GM12878 (cell line): Measurements from ENCODE around the gene WNT16. TPM values are rescaled to one million over a fixed set of nuclear protein-coding genes. Genes with fewer than 3 reads are reported as not detected.

Source experiments
- ATAC-seq: fragments of 200-7000 bp; cut with Tn5 transposase; 3 replicates; pipeline ENCODE4 v1.9.1; 2020; ENCODE audit warnings: mild to moderate bottlenecking, moderate library complexity
- BruUV-seq: library from RNA; stranded (reverse); fragments of 400-500 nt; replicated peaks from 2 replicates; lab custom pipeline; 2021; lab: Mats Ljungman, UMichigan
- CTCF ChIA-PET: fragments of 300-600 bp; sonication (Branson Sonifier 250); formaldehyde crosslinking; extraction: SDS; loops from one replicate; lab custom pipeline; 2021; ENCODE audit warnings: inconsistent platforms; lab: Yijun Ruan, JAX
- POLR2A ChIA-PET: fragments of 350-600 bp; formaldehyde crosslinking; extraction: SDS; loops from one replicate; lab custom pipeline; 2021; ENCODE audit warnings: inconsistent platforms; lab: Charles Lee
- RAD21 ChIA-PET: fragments of 300-600 bp; sonication (Branson Sonifier 250); formaldehyde crosslinking; loops from one replicate; lab custom pipeline; 2023; ENCODE audit warnings: antibody characterized with exemption; ENCODE audit not compliant: unreplicated experiment; lab: Charles Lee
- SMC1A ChIA-PET: fragments of 300-600 bp; sonication (Branson Sonifier 250); formaldehyde crosslinking; loops from one replicate; lab custom pipeline; 2023; ENCODE audit not compliant: unreplicated experiment, uncharacterized antibody; lab: Charles Lee
- DNase-seq: peaks from one replicate; pipeline ENCODE4 v3.0.0-alpha.2; 2011; ENCODE audit warnings: low read depth, low spot score
- FAIRE-seq: peaks from 3 replicates; lab custom pipeline; 2011; peaks lifted over from hg19 to GRCh38; lab: Jason Lieb, UNC
- H2AFZ ChIP-seq: 2 replicates; pipeline ENCODE4 v1.6.0; 2011; ENCODE audit warnings: low read depth, low read length, control low read depth; ENCODE audit not compliant: control insufficient read depth
- H3K27ac ChIP-seq: 2 replicates; pipeline ENCODE4 v1.5.1; 2011; ENCODE audit warnings: control low read depth; ENCODE audit not compliant: control insufficient read depth, insufficient read depth
- H3K27me3 ChIP-seq, 2 experiments: replicated peaks in 1 of 2; 2 replicates each; pipeline versions ENCODE4 v1.6.0 to v1.6.1; 2011; ENCODE audit warnings: low read length in 1 of 2; ENCODE audit not compliant: control insufficient read depth in 2 of 2, insufficient read depth in 2 of 2
- H3K36me3 ChIP-seq, 2 experiments: 2 replicates each; pipeline ENCODE4 v1.5.1; 2011; ENCODE audit warnings: low read length in 1 of 2; ENCODE audit not compliant: control insufficient read depth in 2 of 2, insufficient read depth in 2 of 2
- H3K4me1 ChIP-seq: 2 replicates; pipeline ENCODE4 v1.6.1; 2011; ENCODE audit warnings: mild to moderate bottlenecking, low read length, moderate library complexity, mixed read lengths; ENCODE audit not compliant: control insufficient read depth, insufficient read depth
- H3K4me2 ChIP-seq: 2 replicates; pipeline ENCODE4 v1.6.0; 2011; ENCODE audit warnings: control low read depth; ENCODE audit not compliant: control insufficient read depth, insufficient read depth
- H3K4me3 ChIP-seq: fragments of 200-600 bp; sonication (generic); 2 replicates; pipeline ENCODE4 v1.5.1; 2016
- H3K79me2 ChIP-seq: 2 replicates; pipeline ENCODE4 v1.6.0; 2011; ENCODE audit warnings: low read length; ENCODE audit not compliant: control insufficient read depth, insufficient read depth
- H3K9ac ChIP-seq: 2 replicates; pipeline ENCODE4 v1.8.0; 2011; ENCODE audit warnings: low read length, control low read depth, mixed read lengths; ENCODE audit not compliant: control insufficient read depth, insufficient read depth
- H3K9me3 ChIP-seq: replicated peaks from 3 replicates; pipeline ENCODE4 v1.5.1; 2011; ENCODE audit warnings: mild to moderate bottlenecking, low read length; ENCODE audit not compliant: control insufficient read depth, insufficient read depth
- H4K20me1 ChIP-seq: 2 replicates; pipeline ENCODE4 v1.6.0; 2011; ENCODE audit not compliant: control insufficient read depth, insufficient read depth
- CHD4 ChIP-seq: fragments of 200-600 bp; sonication (generic); IDR thresholded peaks from 2 replicates; pipeline ENCODE4 v1.6.1; 2016; ENCODE audit warnings: mild to moderate bottlenecking
- SRF ChIP-seq, 2 experiments: IDR thresholded peaks; 2 replicates each; pipeline ENCODE4 v1.6.1; 2011; ENCODE audit warnings: low read depth in 2 of 2, low read length in 2 of 2, mild to moderate bottlenecking in 1 of 2, moderate library complexity in 1 of 2
- WGBS: methylation state at CpG from one replicate; pipeline ENCODE4 v1.1.6; 2016; ENCODE audit warnings: low lambda C conversion rate; ENCODE audit not compliant: insufficient replicate concordance, insufficient coverage; ENCODE audit errors: missing lambda C conversion rate; 5-methylcytosine and 5-hydroxymethylcytosine counted together
- in situ Hi-C: fragments of 300-500 bp; cut with MboI; formaldehyde crosslinking; loops from 9 replicates; pipeline ENCODE4 v1.14.3; 2018; ENCODE audit warnings: mixed read lengths
- intact Hi-C: fragments of 100-400 bp; cut with micrococcal nuclease; formaldehyde crosslinking; loops from one replicate; pipeline ENCODE4 v1.14.2; 2022; ENCODE audit not compliant: unreplicated experiment
- polyA plus RNA-seq, 11 experiments: library from polyadenylated mRNA; depleted of rRNA in 4 of 11; unstranded in 6 of 11; stranded (reverse) in 5 of 11; fragments of >200 nt; fragmentation: Nextera tagmentation in 4 of 11; fragmentation: Illumina TruSeq in 1 of 11; extraction: Ambion mirVana in 4 of 11; extraction: Trizol in 1 of 11; gene quantifications; 1 replicate in 1 of 11; 2 replicates in 10 of 11; pipeline versions ENCODE4 v1.2.1 to v1.2.3, GENCODE V29; 2011 to 2016; ENCODE audit warnings: inconsistent platforms in 2 of 11, missing spikeins in 2 of 11, low read depth in 1 of 11
- total RNA-seq, 4 experiments: library from RNA; depleted of rRNA in 3 of 4; stranded (reverse); fragments of >200 nt in 3 of 4; fragmentation: Illumina TruSeq in 1 of 4; extraction: Trizol in 1 of 4; gene quantifications; 2 replicates each; pipeline versions ENCODE4 v1.2.1 to v1.2.3, GENCODE V29; 2013 to 2021
- TF ChIP-seq, protein P1 (sequence below): IDR thresholded peaks from 2 replicates; pipeline ENCODE4 v1.6.1; 2011; ENCODE audit warnings: borderline replicate concordance, low read depth, mild to moderate bottlenecking, moderate library complexity, low read length; ENCODE audit not compliant: insufficient read depth, poor library complexity, severe bottlenecking
- TF ChIP-seq, protein P2 (sequence below): fragments of 450-650 bp; IDR thresholded peaks from 2 replicates; pipeline ENCODE4 v1.6.1; 2016; ENCODE audit warnings: mild to moderate bottlenecking, moderate library complexity, borderline replicate concordance
- TF ChIP-seq, protein P3 (sequence below): IDR thresholded peaks from 2 replicates; pipeline ENCODE4 v1.6.1; 2012; ENCODE audit warnings: improper control_type of control experiment, low read depth, low read length; ENCODE audit not compliant: insufficient replicate concordance
- TF ChIP-seq, protein P4 (sequence below): fragments of 450-650 bp; conservative IDR thresholded peaks from 2 replicates; pipeline ENCODE4 v1.6.1; 2017; ENCODE audit warnings: mild to moderate bottlenecking, moderate library complexity

WNT16 gene
- total and polyA plus RNA-seq, 10 of the 15 experiments (the other 5 are each of a cell fraction or from before 2014, with no cell fraction given): 0.05 to 0.11 (median 0.06) TPM; not detected in 5

DNA sequence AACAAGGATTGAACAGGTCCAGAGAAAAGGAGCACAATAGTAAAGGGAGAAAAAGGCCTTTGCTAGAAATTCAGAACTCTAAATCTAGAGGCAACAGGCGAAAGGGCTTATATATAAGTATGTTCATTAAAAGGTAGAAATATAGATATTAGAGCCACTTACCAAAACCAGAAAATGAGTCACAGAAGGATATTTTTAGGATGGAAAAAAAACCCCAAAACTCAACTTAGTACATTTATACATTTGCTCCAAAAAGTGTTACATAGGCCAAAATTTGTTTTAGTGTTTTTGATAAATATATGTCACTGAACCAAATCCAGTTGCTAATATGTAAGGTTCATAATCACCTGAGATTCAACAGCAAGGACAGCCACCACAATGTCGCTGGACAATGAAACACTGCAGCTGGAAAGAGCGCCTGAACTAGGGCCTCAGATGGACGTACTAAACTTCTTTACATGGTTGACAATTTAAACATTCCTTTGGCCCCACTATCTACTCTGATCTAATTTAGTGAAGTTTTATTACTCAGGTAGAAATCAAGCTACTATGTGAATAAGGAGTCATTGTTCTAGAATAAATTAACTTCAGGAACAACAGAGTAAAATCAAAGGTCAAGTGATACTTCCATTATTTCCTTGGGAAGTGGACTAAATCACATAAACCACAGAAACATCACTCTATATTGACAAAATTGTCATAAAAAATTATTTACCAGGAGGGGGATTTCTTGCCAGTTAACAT, 56.4 kb downstream of the WNT16 start:
- peak overlapping the region; percentile 26; the same call in 1 of the 2 replicates for H3K4me3 ChIP-seq
- H3K4me2 ChIP-seq: peak overlapping the region; percentile 75
- WGBS: 14% methylated on average over 4 of the region's 4 CpGs
- H2AFZ ChIP-seq: no peak overlapping the region; the same call in 1 of the 2 replicates
- CTCF ChIA-PET: interaction anchor here (2.5 to 12.1 kb wide), 4 partner anchors 11 to 162 kb away, joined by 6 to 87 read pairs (median 64); partner anchors contain the start of gene FAM3C
- H3K27ac ChIP-seq: peak overlapping the region; percentile 92
- peaks cover 43% of the 10 kb centered on the region for H3K4me1 ChIP-seq
- DNase-seq (no peak), FAIRE-seq (no peak), ATAC-seq (peak; percentile 2; the same call in 1 of the 3 replicates)
- H3K9me3 ChIP-seq: no peaks in the 10 kb centered on the region; the same call in 1 of the 3 replicates
- no TSS peak for BruUV-seq
- SMC1A ChIA-PET: interaction anchor here (0.8 to 13.5 kb wide), 14 partner anchors 11 to 221 kb away, joined by 3 to 281 read pairs (median 4); partner anchors contain the start of gene FAM3C
- RAD21 ChIA-PET: interaction anchor here (0.7 to 10.5 kb wide), 9 partner anchors 10 to 609 kb away, joined by 3 to 272 read pairs (median 5); partner anchors contain the start of gene FAM3C
- POLR2A ChIA-PET: interaction anchor here (1.2 to 8.7 kb wide), 8 partner anchors 10 to 537 kb away, joined by 3 to 81 read pairs (median 4); partner anchors contain the start of gene FAM3C
- H3K27me3 ChIP-seq: no peaks in the 10 kb centered on the region
- H4K20me1 ChIP-seq: no peaks in the 10 kb centered on the region
- in situ Hi-C loops: loop anchor here (25.0 kb wide), 1 partner anchor 973 kb away; no protein-coding TSS in a partner anchor
- peak overlapping the region; percentile 61 for H3K9ac ChIP-seq
- H3K36me3 ChIP-seq: no peaks in the 10 kb centered on the region; a peak in 1 of 4 replicates
- intact Hi-C loops: loop anchor here (1.0 to 10.0 kb wide), 3 partner anchors 145 to 1250 kb away; partner anchors contain the start of gene TSPAN12
- H3K79me2 ChIP-seq: peaks cover 81% of the 10 kb centered on the region
- TF ChIP-seq, protein P1, sequence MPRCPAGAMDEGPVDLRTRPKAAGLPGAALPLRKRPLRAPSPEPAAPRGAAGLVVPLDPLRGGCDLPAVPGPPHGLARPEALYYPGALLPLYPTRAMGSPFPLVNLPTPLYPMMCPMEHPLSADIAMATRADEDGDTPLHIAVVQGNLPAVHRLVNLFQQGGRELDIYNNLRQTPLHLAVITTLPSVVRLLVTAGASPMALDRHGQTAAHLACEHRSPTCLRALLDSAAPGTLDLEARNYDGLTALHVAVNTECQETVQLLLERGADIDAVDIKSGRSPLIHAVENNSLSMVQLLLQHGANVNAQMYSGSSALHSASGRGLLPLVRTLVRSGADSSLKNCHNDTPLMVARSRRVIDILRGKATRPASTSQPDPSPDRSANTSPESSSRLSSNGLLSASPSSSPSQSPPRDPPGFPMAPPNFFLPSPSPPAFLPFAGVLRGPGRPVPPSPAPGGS: no peak
- no peak for TF ChIP-seq CHD4
- TF ChIP-seq, protein P2, sequence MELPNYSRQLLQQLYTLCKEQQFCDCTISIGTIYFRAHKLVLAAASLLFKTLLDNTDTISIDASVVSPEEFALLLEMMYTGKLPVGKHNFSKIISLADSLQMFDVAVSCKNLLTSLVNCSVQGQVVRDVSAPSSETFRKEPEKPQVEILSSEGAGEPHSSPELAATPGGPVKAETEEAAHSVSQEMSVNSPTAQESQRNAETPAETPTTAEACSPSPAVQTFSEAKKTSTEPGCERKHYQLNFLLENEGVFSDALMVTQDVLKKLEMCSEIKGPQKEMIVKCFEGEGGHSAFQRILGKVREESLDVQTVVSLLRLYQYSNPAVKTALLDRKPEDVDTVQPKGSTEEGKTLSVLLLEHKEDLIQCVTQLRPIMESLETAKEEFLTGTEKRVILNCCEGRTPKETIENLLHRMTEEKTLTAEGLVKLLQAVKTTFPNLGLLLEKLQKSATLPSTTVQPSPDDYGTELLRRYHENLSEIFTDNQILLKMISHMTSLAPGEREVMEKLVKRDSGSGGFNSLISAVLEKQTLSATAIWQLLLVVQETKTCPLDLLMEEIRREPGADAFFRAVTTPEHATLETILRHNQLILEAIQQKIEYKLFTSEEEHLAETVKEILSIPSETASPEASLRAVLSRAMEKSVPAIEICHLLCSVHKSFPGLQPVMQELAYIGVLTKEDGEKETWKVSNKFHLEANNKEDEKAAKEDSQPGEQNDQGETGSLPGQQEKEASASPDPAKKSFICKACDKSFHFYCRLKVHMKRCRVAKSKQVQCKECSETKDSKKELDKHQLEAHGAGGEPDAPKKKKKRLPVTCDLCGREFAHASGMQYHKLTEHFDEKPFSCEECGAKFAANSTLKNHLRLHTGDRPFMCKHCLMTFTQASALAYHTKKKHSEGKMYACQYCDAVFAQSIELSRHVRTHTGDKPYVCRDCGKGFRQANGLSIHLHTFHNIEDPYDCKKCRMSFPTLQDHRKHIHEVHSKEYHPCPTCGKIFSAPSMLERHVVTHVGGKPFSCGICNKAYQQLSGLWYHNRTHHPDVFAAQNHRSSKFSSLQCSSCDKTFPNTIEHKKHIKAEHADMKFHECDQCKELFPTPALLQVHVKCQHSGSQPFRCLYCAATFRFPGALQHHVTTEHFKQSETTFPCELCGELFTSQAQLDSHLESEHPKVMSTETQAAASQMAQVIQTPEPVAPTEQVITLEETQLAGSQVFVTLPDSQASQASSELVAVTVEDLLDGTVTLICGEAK: peak; percentile 36; the same call in 1 of the 2 replicates
- TF ChIP-seq, protein P3, sequence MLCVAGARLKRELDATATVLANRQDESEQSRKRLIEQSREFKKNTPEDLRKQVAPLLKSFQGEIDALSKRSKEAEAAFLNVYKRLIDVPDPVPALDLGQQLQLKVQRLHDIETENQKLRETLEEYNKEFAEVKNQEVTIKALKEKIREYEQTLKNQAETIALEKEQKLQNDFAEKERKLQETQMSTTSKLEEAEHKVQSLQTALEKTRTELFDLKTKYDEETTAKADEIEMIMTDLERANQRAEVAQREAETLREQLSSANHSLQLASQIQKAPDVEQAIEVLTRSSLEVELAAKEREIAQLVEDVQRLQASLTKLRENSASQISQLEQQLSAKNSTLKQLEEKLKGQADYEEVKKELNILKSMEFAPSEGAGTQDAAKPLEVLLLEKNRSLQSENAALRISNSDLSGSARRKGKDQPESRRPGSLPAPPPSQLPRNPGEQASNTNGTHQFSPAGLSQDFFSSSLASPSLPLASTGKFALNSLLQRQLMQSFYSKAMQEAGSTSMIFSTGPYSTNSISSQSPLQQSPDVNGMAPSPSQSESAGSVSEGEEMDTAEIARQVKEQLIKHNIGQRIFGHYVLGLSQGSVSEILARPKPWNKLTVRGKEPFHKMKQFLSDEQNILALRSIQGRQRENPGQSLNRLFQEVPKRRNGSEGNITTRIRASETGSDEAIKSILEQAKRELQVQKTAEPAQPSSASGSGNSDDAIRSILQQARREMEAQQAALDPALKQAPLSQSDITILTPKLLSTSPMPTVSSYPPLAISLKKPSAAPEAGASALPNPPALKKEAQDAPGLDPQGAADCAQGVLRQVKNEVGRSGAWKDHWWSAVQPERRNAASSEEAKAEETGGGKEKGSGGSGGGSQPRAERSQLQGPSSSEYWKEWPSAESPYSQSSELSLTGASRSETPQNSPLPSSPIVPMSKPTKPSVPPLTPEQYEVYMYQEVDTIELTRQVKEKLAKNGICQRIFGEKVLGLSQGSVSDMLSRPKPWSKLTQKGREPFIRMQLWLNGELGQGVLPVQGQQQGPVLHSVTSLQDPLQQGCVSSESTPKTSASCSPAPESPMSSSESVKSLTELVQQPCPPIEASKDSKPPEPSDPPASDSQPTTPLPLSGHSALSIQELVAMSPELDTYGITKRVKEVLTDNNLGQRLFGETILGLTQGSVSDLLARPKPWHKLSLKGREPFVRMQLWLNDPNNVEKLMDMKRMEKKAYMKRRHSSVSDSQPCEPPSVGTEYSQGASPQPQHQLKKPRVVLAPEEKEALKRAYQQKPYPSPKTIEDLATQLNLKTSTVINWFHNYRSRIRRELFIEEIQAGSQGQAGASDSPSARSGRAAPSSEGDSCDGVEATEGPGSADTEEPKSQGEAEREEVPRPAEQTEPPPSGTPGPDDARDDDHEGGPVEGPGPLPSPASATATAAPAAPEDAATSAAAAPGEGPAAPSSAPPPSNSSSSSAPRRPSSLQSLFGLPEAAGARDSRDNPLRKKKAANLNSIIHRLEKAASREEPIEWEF: no peak
- TF ChIP-seq SRF (IDR thresholded peaks at IDR 0.05; ENCODE audit: low read depth in 2 of 2, low read length in 2 of 2): no peak
- TF ChIP-seq, protein P4, sequence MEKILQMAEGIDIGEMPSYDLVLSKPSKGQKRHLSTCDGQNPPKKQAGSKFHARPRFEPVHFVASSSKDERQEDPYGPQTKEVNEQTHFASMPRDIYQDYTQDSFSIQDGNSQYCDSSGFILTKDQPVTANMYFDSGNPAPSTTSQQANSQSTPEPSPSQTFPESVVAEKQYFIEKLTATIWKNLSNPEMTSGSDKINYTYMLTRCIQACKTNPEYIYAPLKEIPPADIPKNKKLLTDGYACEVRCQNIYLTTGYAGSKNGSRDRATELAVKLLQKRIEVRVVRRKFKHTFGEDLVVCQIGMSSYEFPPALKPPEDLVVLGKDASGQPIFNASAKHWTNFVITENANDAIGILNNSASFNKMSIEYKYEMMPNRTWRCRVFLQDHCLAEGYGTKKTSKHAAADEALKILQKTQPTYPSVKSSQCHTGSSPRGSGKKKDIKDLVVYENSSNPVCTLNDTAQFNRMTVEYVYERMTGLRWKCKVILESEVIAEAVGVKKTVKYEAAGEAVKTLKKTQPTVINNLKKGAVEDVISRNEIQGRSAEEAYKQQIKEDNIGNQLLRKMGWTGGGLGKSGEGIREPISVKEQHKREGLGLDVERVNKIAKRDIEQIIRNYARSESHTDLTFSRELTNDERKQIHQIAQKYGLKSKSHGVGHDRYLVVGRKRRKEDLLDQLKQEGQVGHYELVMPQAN: no peak
